ENCODE measurements around the gene HIC1.
"Not testable (repeated sequence)": the region's sequence is repeated elsewhere in the genome, so short reads cannot be mapped to it uniquely, and the experiment has no call there.

The HIC1 gene, protein sequence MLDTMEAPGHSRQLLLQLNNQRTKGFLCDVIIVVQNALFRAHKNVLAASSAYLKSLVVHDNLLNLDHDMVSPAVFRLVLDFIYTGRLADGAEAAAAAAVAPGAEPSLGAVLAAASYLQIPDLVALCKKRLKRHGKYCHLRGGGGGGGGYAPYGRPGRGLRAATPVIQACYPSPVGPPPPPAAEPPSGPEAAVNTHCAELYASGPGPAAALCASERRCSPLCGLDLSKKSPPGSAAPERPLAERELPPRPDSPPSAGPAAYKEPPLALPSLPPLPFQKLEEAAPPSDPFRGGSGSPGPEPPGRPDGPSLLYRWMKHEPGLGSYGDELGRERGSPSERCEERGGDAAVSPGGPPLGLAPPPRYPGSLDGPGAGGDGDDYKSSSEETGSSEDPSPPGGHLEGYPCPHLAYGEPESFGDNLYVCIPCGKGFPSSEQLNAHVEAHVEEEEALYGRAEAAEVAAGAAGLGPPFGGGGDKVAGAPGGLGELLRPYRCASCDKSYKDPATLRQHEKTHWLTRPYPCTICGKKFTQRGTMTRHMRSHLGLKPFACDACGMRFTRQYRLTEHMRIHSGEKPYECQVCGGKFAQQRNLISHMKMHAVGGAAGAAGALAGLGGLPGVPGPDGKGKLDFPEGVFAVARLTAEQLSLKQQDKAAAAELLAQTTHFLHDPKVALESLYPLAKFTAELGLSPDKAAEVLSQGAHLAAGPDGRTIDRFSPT

DNA sequence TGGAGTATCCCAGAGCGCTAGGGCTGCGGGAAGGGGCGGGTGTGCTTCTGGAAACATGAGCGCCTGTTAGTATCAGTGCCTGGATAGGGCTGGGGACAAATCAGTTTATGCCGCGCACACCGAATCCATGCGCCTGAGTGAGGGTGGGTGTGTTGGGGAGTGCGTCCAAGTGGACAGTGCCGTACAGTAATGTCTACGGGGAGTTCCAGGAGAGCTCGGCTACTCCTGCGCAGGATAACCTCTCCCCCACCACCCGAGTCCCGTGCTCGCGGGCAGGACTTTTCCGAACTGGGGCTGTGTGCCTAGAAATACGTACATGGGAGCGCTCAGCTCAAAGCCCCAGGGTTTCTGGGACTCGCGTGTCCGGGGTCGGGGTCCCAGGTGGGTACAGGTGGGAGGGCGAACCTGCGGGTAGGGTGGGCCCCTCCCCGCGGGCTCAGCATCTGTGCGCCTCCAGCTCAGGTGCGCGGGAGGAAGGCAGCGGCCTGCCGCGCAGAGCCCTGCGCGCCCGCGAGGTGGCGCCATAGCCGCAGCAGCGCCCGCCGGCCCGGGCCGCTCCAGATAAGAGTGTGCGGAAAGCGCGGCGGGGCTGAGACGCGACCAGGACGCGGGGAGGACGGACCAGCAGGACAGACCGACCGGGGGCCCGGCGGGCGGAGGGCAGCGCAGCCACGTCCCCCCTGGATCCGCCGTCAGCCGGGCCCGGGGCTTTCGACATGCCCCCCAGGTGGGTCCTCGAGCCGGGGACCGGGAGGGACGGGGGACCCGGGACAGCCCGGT, at the start of gene HIC1:
HIC1 (plus strand) TSS at position 592 of the 780 bp plus-strand sequence. CDS start 1,588 bp downstream, outside the sequence.
- DNase-seq = peak; percentile 82

DNA sequence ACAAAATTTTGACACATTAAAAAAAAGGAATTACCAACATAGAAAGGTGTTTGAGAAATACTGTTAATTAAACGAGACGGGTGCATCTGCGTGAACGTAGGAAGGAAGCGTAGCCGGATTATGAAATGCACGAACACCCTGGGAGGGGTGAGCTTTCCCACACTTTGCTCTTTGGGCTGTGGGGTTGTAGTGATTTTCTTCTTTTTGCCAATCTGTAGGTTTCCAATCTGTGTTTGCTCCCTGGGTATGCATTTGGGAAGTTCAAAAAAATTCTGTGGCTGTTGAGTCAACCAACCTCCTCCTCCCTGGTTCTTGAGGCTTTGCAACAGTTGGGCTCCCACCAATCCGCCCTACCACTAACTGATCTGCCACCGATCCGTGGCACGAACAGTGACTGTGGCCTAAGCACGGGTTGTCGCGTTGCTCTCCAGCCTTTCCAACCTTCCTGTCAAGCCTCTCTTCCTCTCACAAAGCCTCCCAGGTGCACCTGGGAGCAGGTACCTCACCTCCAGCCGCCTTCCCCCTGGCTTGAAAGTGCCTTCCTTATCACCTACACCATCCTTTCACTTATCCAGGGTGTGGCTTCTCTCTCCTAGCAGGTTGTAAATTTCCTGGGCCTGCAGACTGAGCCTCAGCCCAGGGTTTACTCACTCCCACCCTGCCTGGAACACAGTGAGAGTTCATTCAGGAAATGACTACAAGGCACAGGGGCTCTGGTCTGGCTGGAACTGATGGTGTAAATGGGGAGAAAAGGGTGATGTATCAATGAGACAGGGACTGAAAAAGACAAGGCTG, 46.4 kb upstream of the HIC1 start:
- no peak for DNase-seq

DNA sequence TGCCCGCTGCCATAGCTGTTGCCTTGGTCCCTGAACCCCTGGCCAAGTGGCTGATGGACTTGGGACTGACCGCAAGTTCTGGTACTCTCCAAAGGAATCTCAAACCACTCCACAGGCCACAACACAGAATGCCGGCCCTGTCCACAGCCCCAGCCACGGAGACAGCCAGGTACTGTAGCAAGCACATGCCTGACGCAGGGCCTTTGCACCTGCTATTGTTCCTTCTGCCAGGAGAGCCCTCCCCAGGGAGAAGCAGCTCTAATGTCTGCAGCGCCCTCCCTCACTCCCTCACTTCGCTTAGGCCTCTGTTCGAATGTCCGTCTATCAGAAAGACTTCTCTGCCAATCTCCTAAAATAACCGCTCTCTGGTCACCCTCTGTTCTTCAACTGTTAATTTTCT, 45.2 kb upstream of the HIC1 start:
- DNase-seq = no peak

DNA sequence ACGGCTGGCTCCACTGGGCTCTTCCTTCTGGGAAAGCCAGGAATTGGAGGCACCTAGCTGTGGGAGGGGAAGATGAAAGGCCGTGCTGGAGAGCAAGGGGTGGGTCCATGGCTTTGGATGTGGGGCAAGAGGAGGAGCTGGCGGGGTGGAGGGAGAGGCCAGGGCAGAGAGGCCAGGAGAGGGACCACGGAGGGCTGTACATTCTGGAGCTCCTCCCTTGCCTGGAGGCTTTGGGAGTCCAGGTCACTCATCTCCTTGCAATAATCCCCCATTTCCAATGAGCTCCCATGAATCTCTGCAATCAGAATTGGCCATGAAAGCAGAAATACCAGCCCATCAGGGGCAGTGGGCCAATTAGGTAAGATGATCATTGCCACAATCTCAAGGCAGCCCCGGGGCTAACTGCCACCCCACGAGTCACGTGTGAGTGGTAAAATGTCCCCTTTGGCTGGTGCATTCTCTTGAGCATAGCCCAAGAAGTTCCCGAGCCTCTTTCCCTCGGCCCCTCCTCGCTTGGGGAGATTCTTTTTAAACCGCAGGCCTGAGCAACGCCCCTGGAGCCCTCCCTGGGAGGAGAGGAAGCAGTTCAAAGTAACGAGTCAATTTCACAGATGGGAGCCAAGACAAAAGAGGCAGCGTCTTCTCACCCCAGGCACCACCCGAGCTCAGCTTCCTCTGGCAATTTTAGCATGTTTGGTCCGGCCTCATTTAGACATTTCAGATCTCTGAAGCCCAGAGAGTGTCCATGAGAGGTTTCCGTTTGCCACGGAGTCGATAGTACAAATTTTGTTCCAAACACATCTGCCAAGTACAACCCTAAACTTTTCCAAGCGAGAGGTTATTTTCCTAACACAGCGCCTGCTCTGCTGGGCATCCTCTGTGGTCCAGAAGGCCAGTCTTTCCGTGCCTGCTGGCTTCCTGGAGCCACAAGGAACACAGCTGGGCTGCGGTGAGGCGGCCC, 43.2 kb upstream of the HIC1 start:
- no peak for DNase-seq

DNA sequence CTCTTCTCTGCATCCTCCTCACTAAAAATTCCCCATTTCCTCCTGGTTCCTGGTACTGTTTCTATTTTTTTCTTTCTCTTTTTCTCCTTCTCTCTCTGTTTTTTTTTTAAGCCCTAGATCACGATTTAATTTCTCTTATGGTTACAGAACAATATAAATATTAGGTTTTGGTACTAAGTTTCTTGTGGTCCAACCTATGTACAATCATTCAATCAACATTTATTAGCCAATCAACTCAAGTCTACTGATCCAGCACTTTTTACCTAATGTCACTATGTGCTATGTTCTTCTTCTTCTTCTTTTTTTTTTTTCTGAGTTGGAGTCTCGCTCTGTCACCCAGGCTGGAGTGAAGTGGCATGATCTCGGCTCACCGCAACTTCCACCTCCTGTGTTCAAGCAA, 42.4 kb upstream of the HIC1 start:
- no peak for DNase-seq

DNA sequence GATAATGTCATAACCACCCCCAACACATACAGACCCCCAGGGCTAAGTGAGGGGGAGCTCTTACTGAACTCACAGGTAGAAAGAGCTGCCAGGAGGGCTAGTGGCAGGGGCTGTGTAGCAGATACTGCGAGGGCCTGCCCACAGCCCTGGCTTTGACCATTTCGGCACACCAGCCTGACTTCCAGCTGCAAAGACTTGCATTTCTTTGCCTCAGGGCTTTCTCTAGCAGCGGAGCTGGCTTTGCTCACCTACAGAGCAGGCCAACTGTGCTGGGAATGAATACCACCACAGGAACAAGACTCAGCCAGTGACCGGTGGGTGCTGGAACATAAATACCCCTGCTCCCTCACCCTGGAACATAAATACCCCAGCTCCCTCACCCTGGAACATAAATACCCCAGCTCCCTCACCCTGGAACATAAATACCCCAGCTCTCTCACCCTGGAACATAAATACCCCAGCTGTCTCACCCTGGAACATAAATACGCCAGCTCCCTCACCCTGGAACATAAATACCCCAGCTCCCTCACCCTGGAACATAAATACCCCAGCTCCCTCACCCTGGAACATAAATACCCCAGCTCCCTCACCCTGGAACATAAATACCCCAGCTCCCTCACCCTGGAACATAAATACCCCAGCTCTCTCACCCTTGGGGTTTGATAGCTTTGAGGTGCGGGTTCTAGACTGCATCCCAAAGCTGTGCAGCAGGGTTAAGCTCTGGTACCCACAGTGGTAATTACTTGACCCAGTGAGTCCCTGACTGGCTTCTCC, 41.5 kb upstream of the HIC1 start:
- not testable (repeated sequence) for DNase-seq

DNA sequence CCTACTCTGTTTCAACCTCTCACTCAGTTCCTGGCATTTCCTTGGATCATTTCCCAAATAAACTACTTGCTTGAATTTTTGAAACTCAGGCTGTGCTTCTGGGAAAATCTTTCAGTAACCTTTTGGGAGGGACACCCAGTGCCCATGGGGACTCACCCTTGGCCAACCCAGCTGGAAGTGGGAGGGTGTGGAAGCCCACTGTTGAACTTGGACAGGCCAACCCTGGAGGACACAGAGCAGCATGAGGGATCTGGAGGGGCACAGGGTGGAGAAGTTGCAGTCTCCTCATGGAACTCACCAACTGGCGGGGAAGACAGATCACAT, 40.9 kb upstream of the HIC1 start:
- DNase-seq = no peak

DNA sequence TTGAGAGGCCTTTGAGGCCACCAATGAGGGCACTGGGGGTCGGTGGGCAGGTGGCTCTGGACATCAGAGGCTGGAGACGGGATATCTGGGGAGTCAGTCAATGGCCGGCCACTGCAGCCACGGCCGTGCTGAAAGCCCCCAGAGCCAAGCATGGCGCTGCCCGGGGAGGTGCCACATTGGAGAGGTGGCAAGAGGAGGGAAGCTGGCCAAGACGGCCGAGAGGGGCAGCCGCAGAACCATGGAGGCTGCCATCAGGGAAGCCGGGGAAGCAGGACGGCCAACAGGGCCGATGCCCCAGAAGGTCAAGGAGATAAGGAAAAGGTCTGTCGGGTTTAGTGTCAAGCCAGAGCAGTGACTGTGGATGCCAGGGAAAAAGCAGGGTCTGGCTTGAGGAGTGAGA, 39.6 kb upstream of the HIC1 start:
- DNase-seq = no peak

DNA sequence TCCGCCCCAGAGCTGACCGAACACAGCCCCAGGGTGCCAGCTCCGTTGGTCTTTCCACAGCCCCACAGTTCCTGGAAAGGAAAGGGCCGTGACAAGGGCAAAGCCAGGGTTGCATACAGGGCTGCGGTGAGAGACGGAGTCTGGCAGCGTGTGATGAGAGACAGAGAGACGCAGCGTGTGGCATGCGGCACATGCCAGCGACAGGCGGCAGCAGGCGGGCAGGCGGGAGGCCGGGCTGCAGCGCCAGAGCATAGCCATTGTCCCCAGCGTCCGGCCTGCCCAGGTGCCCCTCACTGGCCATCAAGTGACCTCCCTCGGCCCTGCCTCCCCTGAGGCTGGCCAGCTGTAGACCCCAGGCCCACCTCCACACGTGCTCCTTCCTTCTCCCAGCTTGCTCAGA, 38.4 kb upstream of the HIC1 start:
- DNase-seq = no peak

DNA sequence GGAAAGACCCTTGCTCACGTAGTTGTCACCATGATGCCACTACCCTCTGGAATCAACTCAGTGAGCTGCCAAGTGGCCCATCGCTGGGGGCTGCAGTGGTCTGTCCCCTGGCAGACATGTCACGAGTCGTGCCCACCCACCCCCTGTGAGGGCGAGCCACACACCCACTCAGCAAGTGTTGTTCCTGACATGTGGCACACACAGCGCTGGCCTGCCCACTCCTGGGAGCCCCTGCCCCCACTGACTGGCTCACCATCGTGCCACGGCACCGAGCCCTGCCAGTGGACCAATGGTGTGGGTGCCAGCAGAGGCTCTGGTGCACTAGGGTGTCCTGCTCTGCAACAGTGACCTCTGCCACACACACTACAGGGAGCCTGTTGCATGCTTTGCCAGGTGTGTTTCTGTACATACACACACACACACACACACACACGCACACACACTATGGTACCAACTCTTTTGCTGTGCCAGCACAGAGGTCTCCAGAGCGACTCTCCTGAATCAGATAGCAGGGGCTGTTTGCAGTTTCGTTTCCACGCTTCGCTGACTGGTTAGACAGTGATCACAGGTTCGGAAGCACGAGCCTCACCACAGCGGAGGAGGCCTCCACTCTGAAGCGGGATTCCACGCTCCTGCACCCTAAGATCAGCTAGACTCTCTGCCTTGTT, 37.5 kb upstream of the HIC1 start:
- DNase-seq = no peak

DNA sequence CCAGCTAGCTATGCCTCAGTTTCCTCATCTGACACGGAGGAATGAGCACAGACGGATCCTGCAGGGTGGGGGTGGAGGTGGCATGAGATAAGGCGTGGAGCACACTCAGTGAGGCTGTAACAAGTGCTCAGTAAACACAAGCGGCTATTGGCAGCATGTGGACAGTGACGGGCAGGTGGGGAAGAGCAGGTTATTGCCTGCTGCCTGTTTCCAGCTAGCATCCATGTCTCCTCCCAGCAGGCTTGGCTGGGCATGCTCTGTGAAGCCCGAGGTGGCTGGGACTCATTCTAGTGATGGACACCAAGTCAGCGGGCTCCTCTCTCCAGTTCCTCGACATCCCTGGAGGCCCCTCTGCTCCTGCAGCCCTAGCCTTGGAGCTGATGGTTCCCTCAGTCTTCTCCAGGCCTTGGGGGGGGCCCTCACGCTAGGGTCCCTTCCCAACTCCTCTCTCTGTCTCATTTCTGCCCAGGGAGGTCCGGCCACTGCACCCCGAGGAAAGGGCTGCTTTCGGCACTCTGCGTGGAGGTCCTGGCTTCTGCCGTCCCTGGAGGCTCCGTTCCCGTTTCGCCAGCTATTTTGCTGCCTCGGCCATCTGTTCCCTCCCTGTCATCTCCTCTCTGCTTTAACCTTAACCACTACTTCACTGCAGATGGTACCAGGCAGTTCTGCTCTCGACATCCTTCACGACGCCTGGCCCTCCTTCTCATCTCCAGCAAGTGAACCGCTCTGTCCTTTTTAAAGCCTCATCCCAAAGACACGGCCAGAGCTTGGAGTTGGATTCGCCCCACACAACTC, 36.0 kb upstream of the HIC1 start:
- no peak for DNase-seq

DNA sequence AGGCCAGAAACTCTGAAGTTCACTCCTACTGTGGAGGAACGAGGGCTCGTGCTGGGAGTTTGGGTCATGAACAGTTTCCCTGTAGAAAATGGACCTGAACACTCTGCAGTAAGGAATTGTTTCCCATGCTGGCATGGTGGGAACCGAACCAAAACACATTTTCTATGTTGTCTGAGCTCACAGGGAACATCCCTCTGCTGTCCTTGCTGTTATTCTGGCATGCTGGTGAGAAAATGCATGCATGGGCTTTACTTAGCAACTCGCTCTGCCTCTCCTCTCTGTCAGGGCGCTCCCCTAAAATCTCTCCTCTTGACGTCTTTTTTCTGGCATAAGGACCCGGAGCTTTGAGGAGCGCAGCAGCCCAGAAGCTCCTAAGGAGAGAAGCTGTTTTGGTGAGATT, 35.2 kb upstream of the HIC1 start:
- no peak for DNase-seq

DNA sequence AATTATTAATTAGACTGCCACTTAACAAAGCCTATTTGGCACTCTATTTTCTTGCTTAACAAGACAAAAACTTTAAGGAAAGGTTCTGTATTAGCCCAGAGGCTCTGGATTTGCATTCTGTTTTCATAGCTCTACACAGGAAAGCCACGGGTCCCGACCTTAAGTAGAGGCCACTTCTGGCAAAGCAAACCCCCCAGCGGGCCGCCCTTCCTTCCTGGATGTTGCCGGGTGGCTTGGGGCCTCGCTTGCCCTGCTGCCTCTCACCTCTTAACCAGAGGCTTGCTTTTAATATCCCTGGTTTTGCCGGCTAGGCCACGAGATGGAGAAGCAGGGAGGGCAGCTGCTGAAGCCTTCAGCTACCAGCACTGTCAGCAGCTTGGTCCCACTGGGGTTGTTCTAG, 34.2 kb upstream of the HIC1 start:
- DNase-seq = no peak

DNA sequence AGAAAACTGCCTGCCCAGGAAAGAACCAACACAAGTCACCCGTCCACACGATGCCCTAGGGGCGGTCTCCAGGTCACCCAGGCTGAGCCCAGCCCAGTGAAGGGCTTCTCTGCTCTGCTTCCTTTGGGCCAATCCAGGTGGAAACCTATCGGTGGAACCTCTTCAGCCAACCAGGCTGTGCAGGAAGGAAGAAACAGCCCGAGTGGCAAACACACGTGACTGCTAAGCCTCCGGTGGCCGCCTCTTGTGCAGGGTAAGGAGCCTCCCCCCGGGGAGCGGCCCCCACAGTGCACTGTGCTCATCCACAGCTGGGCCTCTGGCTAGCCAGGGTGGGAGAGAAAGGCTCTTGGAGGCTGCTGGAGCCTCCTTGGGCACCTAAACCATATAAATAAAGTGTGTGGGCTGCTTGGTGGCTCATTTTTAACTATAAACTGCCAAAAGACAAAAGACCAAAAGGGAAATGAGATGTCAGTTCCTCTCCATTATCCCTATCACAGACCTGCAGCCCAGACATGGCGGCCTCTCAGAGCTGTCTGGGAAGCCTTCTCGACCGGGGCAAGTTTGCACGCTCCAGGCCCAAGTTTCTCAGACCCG, 32.2 kb upstream of the HIC1 start:
- DNase-seq = no peak

DNA sequence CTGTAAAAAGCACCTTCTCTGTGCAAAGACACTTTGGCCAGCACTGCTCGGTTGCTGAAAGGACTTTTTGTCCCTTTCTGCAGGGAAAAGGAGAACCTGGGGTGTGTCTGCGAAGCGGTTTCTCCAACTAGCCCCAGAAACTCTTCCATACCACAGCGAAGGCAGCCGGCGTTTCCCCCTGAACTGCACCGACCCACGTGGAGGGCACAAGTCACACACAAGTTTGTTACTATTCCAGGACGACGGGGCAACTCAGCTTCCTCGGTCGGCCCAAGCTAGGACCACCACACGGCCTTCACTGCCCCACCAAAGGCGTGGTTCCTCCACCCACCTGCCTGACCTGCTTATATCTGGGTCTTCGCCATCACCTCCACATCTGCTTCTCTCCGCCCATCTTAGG, 31.6 kb upstream of the HIC1 start:
- DNase-seq = no peak

DNA sequence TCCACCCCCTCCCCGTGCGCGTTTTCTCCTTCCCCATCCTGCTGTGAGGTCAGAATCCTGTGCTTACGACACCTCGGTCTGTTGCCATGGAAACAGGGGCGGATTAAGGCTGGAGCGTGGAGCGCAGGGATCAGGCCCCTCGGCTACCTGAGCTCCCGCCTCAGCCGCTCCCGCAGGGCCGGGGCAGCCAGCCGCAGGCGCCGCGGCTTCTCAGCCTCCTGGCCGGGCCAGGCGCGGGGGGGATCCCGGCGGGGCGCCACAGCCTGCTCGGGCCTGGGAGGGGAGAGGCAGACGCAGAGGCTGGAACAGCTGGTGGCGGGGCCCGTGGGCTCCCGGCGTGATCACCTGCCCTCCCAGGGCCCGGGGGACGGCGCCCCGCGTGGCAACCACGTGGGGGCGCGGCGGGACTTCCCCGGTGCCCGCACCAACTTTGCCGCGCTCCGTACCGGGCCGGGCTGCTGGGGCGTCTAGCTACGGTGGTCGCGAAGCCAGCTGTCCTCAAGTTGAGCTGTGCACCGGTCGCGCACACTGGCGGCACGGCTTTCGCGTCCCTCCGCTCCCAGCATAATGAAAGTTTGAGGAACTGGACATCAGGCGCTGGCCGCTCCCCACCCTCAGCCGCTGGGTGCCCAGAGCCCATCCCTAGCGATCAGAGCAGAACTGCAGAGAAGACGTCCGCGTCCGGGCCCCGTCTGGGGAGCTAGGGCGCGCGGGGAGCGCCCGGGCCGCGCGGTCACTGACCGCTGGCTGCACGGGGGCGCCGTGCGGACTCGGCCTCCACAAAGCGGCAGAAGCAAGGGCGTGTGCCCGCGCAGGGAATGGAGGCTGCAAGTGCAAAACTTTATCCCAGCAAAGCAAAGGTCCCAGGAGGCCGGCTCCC, 31.0 kb upstream of the HIC1 start:
- DNase-seq = peak; percentile 65

DNA sequence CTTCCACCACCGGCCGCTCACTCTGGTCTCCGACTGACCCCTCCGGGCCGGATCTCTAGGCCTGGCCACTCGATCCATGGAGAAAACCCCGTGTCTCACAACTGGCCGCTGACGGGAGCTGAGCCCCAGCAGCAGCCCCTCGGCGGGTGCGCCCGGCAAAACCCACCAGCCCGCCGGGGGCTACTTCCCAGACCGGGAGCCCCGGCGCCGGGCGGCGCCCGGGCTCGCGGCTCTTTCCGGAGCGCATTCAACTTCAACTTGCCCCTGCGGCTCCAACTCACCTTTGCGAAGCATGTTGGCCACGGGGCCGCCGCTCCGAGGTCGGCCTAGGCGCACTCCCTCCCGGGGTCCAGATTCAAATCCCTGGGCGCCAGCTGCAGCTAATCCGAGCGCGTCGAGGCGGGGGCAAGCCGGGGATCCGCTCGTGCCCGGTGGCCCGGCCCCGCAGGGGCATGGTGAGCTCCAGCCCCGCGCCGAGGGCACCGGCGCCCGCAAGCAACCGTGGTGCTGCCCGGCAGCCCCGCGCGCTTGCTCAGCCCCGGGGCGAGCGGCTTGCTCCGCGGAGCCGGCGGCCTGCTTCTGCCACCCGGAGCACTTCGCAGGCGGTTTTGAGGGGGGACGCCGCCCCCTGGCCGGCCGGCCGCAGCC, 30.2 kb upstream of the HIC1 start:
- DNase-seq = no peak

DNA sequence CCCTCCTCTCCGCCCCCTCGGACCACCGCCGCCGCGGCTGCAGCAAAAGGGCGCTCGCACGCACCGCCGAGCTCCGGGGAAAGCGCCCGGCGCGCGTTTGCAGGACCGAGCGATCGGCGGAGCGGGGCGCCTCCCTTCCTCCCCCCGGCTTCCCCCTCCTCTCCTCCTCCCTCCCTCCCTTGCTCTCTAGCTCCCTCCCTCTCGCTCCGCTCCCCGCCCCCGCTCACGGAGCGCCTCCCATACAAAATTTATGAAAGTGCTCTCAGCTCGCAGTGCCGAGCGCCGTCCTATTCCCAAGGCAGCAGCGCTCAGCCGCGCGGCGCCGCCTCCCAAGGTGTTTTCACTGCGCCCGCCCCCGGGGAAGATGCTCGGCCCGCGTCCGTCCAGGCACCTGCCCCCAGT, 29.7 kb upstream of the HIC1 start, which contains the start of gene RTN4RL1:
RTN4RL1 (minus strand) TSS at position 115 of the 402 bp plus-strand sequence. CDS start 469 bp downstream, outside the sequence.
- DNase-seq = peak; percentile 85
